ENCODE results near the gene CT47C1.

DNA sequence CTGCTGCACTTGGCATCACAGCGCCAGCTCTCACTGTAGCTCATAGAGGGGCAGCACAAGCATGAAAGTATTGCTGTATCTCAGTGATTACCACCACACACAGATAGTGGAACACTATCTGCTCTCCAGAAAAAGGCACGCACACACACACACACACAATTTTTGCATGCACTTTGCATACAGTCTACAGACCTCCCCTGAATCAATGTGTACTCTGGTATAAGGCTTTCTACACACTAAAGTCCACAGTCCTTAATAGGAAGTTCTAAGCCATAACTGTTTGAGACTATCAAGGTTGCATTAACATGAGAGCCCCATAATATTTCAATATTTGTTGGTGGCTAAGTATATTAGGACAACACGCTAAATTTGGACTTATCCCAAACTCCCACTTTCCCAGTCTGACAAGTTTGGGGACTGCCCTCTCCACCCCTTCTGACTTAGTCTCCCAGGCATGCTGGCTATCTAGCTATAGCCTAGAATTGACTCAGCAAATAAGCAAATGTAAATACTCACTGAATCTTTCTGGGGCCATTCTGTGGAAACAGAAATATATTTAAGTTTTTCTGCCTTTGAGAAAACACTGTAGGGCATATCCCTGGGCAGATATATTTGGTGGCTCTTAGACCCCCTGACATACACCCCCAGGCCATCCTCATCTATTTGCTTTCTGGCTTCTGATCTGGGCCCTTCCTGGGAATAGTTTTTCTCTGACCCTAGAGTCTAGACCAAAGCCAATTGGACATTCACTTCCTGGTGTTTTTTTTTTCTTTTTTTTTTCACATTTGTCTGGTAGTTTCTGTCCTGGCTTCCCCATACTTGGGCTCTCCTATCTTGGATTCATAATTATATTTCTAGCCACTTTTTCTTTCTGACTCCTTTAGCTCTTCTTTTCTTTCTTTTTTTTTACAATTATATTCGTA lies 36.4 kb upstream of the CT47C1 start:
- TF ChIP-seq, protein P1, sequence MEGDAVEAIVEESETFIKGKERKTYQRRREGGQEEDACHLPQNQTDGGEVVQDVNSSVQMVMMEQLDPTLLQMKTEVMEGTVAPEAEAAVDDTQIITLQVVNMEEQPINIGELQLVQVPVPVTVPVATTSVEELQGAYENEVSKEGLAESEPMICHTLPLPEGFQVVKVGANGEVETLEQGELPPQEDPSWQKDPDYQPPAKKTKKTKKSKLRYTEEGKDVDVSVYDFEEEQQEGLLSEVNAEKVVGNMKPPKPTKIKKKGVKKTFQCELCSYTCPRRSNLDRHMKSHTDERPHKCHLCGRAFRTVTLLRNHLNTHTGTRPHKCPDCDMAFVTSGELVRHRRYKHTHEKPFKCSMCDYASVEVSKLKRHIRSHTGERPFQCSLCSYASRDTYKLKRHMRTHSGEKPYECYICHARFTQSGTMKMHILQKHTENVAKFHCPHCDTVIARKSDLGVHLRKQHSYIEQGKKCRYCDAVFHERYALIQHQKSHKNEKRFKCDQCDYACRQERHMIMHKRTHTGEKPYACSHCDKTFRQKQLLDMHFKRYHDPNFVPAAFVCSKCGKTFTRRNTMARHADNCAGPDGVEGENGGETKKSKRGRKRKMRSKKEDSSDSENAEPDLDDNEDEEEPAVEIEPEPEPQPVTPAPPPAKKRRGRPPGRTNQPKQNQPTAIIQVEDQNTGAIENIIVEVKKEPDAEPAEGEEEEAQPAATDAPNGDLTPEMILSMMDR (IDR thresholded peaks at IDR 0.05) = no peak
- TF ChIP-seq POLR2A (IDR thresholded peaks at IDR 0.05) (no peak), EP300 (IDR thresholded peaks at IDR 0.05) (no peak)

All from tibial nerve (tissue), 4 donors.